Frontal cortex (tissue), 4 donors: ENCODE measurements around the gene AIFM2. TPM values are rescaled to one million over a fixed set of nuclear protein-coding genes. Genes with fewer than 3 reads are reported as not detected.
"Not testable (repeated sequence)": the region's sequence is repeated elsewhere in the genome, so short reads cannot be mapped to it uniquely, and the experiment has no call there.

ENCODE experiments used
- DNase-seq, 2 donors: peaks; one replicate each; pipeline ENCODE4 v3.0.0; 2012; ENCODE audit warnings: low spot score in 2 of 2
- FAIRE-seq: peaks from 2 replicates; lab custom pipeline; 2012; peaks lifted over from hg19 to GRCh38; lab: Jason Lieb, UNC
- total RNA-seq: library from RNA; depleted of rRNA; stranded (reverse); fragments of >200 nt; gene quantifications from one replicate; pipeline ENCODE4 v1.2.3, GENCODE V29; 2014
- donor health status: control.
- donor health status: control.
- donor health status: control.

Gene AIFM2
- total RNA-seq, 1 donor from 2014 or later, result 4.9 TPM

- DNase-seq, result no peak
- no peak for FAIRE-seq
Measured at GRCh38 chr10:70124918-70125317, 7.7 kb downstream of the AIFM2 start.

- no peak for FAIRE-seq
Measured at GRCh38 chr10:70124415-70124814, 8.2 kb downstream of the AIFM2 start.

GRCh38 chr10:70123817-70124216 lies 8.8 kb downstream of the AIFM2 start:
- DNase-seq, result no peak
- no peak for FAIRE-seq

More at GRCh38 chr10:70124415-70124814, 8.2 kb downstream of the AIFM2 start:
- DNase-seq, result no peak

- not testable (repeated sequence) for DNase-seq, FAIRE-seq
Measured at GRCh38 chr10:70123166-70123565, 9.5 kb downstream of the AIFM2 start.

GRCh38 chr10:70122742-70123141 lies 9.9 kb downstream of the AIFM2 start:
- DNase-seq, result no peak
- FAIRE-seq, result no peak

GRCh38 chr10:70121281-70121949 lies 11.2 kb downstream of the AIFM2 start:
- FAIRE-seq, result no peak
- DNase-seq, result no peak

GRCh38 chr10:70120417-70120816 lies 12.2 kb downstream of the AIFM2 start:
- FAIRE-seq, result no peak
- DNase-seq, result peak in 1 of 2 donors; percentile 34

- no peak for DNase-seq
Measured at GRCh38 chr10:70119623-70120022, 13.0 kb downstream of the AIFM2 start.

GRCh38 chr10:70119197-70119596 lies 13.4 kb downstream of the AIFM2 start:
- DNase-seq (no peak), FAIRE-seq (no peak)

More at GRCh38 chr10:70119623-70120022, 13.0 kb downstream of the AIFM2 start:
- FAIRE-seq, result no peak

- no peak for FAIRE-seq
Measured at GRCh38 chr10:70118196-70118595, 14.4 kb downstream of the AIFM2 start.

GRCh38 chr10:70117646-70118045 lies 15.0 kb downstream of the AIFM2 start:
- DNase-seq (no peak), FAIRE-seq (no peak)

More at GRCh38 chr10:70118196-70118595, 14.4 kb downstream of the AIFM2 start:
- DNase-seq, result no peak

GRCh38 chr10:70115948-70116682 lies 16.5 kb downstream of the AIFM2 start:
- FAIRE-seq, result no peak
- peak in 1 of 2 donors; percentile 68 for DNase-seq

- no peak for FAIRE-seq
- no peak for DNase-seq
Measured at GRCh38 chr10:70114902-70115301, 17.7 kb downstream of the AIFM2 start.

GRCh38 chr10:70112071-70112470 lies 20.6 kb downstream of the AIFM2 start:
- FAIRE-seq (no peak), DNase-seq (no peak)

GRCh38 chr10:70111496-70111895 lies 21.1 kb downstream of the AIFM2 start:
- FAIRE-seq, result no peak

GRCh38 chr10:70109064-70109729 lies 23.4 kb downstream of the AIFM2 start:
- no peak for DNase-seq
- no peak for FAIRE-seq

More at GRCh38 chr10:70111496-70111895, 21.1 kb downstream of the AIFM2 start:
- DNase-seq, result no peak

- DNase-seq (no peak), FAIRE-seq (no peak)
Measured at GRCh38 chr10:70106958-70107791, 25.4 kb downstream of the AIFM2 start.

- FAIRE-seq, result no peak
Measured at GRCh38 chr10:70101668-70102067, 31.0 kb downstream of the AIFM2 start.

GRCh38 chr10:70101068-70101562 lies 31.5 kb downstream of the AIFM2 start:
- not testable (repeated sequence) for DNase-seq, FAIRE-seq

More at GRCh38 chr10:70101668-70102067, 31.0 kb downstream of the AIFM2 start:
- no peak for DNase-seq

GRCh38 chr10:70098271-70098670 lies 34.4 kb downstream of the AIFM2 start:
- DNase-seq (no peak), FAIRE-seq (no peak)
